PFSK-1 (cell line): ENCODE data around the gene SLC22A14.

Experiments used
- FOXP2 ChIP-seq: optimal IDR thresholded peaks from 2 replicates; pipeline ENCODE3; 2011; ENCODE audit warnings: borderline replicate concordance, control low read depth, inconsistent platforms; ENCODE audit not compliant: insufficient read depth; ENCODE audit errors: extremely low read length, extremely low read depth
- POLR2AphosphoS5 ChIP-seq: IDR thresholded peaks from 2 replicates; pipeline ENCODE4 v1.6.1; 2012; ENCODE audit warnings: low read depth, mild to moderate bottlenecking, control low read depth, low read length, moderate library complexity
- SIN3A ChIP-seq: IDR thresholded peaks from 2 replicates; pipeline ENCODE4 v1.6.1; 2012; ENCODE audit warnings: mild to moderate bottlenecking, low read length, moderate library complexity, borderline replicate concordance; ENCODE audit not compliant: insufficient read depth
- TAF1 ChIP-seq: IDR thresholded peaks from 2 replicates; pipeline ENCODE4 v1.6.1; 2012; ENCODE audit warnings: low read length, control low read depth, borderline replicate concordance; ENCODE audit not compliant: insufficient read depth
- TF ChIP-seq, protein P1 (sequence below), 2 experiments: IDR thresholded peaks; 2 replicates each; pipeline versions ENCODE4 v1.6.1 to v1.8.0; 2011 to 2012; ENCODE audit warnings: low read depth in 2 of 2, low read length in 2 of 2, control low read depth in 1 of 2, inconsistent platforms in 1 of 2, mild to moderate bottlenecking in 1 of 2, moderate library complexity in 1 of 2; ENCODE audit not compliant: insufficient read depth in 1 of 2

SLC22A14 gene

DNA sequence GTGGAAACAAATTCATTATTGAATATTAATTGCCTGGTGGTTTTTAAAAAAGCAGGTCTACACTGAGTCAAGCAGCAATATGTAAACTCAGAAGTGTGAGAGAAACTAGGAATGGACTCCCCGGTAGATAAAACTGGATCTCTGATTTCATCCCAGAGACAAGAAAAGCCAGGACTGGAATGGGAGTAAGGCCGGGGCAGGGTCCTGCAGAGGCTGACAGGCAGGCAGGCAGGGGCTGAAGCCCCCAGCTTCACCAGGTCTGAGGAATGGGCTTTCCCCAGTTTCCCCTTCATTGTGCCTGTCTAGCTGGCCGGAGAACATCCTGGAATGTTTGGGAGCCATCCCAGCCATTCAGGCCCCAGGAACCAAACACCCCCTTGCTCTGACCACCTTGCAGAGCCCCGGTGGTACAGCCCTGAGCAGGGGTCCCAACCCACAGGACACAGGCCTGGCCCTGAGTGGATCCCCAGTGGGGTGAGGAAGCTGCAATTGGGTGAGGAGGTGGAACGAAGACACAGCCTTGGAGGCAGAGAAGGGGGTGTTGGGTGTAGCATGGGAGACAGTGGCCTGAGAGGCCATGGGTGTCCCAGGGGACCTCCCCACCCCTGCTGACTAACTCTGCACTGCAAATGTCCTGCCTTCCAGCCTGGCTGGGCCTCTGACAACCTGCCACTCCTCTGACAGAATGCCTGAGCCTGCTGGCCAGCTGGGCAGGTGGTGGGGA is 32.8 kb downstream of the SLC22A14 start:
- TF ChIP-seq TAF1: no peak
- TF ChIP-seq FOXP2: no peak
- TF ChIP-seq POLR2AphosphoS5: no peak
- TF ChIP-seq, protein P1, sequence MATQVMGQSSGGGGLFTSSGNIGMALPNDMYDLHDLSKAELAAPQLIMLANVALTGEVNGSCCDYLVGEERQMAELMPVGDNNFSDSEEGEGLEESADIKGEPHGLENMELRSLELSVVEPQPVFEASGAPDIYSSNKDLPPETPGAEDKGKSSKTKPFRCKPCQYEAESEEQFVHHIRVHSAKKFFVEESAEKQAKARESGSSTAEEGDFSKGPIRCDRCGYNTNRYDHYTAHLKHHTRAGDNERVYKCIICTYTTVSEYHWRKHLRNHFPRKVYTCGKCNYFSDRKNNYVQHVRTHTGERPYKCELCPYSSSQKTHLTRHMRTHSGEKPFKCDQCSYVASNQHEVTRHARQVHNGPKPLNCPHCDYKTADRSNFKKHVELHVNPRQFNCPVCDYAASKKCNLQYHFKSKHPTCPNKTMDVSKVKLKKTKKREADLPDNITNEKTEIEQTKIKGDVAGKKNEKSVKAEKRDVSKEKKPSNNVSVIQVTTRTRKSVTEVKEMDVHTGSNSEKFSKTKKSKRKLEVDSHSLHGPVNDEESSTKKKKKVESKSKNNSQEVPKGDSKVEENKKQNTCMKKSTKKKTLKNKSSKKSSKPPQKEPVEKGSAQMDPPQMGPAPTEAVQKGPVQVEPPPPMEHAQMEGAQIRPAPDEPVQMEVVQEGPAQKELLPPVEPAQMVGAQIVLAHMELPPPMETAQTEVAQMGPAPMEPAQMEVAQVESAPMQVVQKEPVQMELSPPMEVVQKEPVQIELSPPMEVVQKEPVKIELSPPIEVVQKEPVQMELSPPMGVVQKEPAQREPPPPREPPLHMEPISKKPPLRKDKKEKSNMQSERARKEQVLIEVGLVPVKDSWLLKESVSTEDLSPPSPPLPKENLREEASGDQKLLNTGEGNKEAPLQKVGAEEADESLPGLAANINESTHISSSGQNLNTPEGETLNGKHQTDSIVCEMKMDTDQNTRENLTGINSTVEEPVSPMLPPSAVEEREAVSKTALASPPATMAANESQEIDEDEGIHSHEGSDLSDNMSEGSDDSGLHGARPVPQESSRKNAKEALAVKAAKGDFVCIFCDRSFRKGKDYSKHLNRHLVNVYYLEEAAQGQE (IDR thresholded peaks at IDR 0.05; ENCODE audit: insufficient read depth in 1 of 2, low read depth in 2 of 2, low read length in 2 of 2): no peak
- no peak for TF ChIP-seq SIN3A

DNA sequence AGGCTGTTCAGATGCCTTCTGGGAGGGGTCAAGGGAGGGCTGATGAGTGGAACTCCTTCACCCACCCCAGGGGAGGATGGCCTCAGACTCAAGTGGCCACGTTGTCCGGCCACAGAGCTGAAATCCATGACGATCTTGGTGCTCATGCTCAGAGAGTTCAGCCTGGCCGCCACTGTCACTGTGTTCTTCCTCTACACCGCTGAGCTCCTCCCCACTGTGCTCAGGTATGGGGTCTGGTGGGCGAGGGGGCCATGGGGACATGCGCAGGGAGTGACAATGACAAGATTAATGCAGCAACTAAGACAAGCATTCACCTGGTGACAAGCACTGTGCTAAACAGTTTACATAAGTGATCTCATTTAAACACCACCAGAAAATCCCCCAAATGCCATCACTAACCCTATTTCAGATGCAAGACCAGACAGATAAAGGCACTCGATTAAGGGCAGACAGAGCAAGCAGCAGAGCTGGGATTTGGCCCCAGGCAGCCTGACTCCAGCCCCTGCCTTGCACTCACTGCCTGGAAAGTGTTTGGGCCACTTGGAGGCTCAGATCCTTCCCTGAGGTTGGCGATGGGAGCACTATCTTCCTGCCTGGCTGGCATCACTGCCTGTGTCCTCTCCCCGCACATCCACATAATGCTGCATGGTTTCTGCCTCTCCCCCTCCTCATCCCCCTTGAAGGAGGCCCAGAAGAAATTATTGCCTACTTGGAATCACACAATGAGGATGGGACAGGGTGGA is 33.6 kb downstream of the SLC22A14 start:
- TF ChIP-seq SIN3A: no peak
- TF ChIP-seq FOXP2: no peak
- no peak for TF ChIP-seq TAF1

DNA sequence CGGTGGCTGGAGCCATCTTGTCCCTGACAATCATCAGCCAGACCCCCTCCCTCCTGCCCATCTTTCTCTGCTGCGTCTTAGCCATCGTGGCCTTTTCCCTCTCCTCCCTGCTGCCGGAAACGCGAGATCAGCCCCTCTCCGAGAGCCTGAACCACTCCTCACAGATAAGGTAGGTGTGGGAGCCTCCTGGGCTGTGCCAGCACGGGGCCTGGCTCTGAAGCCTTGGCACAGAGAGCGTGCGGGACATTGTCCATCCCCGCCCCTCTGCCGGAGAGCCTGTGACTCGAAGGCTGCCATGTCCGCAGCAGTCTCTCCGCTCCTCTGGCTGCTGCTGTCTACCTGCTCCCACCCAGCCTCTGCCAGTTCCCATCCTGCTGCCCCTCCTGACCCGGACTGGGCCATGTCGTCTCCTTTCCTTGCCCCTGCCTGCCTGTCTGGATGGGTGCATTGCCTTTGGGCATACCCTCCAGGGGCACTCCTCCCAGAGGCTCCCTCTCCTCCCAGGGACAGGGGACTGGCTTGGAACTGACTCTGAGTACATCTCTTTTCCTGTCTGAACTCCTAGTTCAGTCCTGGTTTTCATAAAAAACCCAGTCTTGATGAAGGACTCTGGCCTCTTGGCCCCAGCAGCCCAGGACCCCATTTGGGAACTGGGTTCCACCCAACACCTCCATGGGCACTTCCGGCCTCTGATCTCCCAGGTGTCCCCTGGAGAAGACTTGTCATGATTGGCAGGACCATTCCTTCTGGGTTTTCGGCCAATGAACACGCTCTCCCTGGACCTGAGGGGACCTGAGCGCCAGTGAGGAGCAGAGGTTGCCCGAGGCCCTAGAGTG is 34.5 kb downstream of the SLC22A14 start:
- TF ChIP-seq TAF1 (no peak), POLR2AphosphoS5 (no peak), FOXP2 (no peak), SIN3A (no peak)
- TF ChIP-seq, protein P1 (IDR thresholded peaks at IDR 0.05; ENCODE audit: insufficient read depth in 1 of 2, low read depth in 2 of 2, low read length in 2 of 2): no peak

DNA sequence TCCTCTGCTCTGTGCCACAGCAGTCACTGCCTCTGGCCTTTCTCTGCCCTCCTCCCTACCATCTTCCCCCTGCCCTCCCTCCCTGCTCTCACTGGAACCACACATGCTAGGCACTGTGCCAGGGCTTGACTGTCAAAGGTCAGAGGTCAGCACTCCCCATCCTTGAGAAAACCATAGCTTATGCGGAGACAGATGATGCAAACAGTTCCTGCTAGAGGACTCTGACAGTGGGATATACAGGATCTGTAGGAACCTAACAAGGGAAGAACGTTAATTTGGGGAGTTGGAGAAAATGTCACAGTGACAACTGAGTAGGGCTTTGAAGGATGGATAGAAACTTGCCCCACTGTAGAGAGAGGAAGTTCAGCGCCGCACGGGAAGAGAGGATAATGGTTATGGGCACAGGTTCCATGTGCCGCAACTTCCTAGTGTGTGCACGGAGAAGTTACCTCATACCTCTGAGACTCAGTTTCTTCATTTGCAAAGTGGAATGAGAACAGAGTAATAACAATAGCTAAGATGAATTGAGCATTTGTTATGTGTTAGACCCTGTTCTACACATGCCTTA is 35.2 kb downstream of the SLC22A14 start:
- no peak for TF ChIP-seq SIN3A
- TF ChIP-seq TAF1: no peak
- no peak for TF ChIP-seq FOXP2
- TF ChIP-seq, protein P1 (IDR thresholded peaks at IDR 0.05; ENCODE audit: insufficient read depth in 1 of 2, low read depth in 2 of 2, low read length in 2 of 2): no peak

DNA sequence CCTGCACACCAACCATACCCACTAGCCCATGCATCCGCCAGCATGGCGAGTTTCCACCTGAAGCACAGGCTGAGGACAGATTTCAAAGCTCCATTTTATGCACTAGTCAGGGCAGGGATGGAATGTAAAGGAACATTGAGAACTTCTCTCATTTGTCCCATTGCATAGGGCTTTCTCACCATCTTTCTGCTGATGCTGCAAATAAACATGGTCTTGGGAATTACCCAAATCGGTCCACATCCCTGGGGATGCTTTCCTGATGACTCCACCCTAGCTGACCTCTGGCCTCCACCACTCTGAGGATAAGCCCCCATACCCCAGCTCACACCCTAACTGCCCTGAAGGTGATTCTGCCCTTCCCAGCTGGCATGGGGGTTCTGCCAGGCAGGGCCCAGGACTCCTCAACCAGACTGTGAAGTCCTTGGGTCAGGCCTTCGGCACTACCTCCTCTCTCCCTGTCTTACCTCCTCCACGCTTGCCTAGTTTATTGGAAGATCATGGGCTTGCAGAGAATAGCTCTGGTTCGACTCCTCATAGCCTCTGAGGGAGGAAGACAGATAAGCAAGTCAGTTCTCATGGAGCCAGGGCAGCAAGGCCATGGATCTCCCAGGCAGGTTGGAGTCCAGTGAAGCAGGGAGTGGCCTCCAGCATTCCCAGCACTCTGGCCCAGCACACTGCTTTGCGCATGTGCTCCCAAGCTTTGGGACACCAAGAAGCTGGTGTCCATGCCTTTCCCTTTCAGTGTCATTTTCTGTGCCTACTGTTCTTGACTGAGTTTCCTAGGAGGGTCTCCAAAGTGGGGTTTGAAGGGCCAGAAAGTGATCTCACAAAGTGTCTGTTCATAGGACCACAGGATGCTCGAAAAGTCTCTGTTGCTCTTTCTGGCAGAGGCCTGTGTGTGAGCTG is 36.9 kb downstream of the SLC22A14 start:
- TF ChIP-seq, protein P1 (IDR thresholded peaks at IDR 0.05; ENCODE audit: insufficient read depth in 1 of 2, low read depth in 2 of 2, low read length in 2 of 2): no peak
- TF ChIP-seq POLR2AphosphoS5: no peak
- no peak for TF ChIP-seq FOXP2
- TF ChIP-seq SIN3A: no peak
- TF ChIP-seq TAF1: no peak
